ENCODE measurements around the gene HBA2.
A peak's percentile ranks its signal among the peaks of the same experiment; 100 is the strongest.
"Not testable (repeated sequence)": the region's sequence is repeated elsewhere in the genome, so short reads cannot be mapped to it uniquely, and the experiment has no call there.

Gene HBA2

GRCh38 chr16:172374-172941 is at the start of gene HBA2:
HBA2 (plus strand) TSS chr16:172876; CDS start chr16:172913, 37 bp downstream.
- DNase-seq (ENCODE audit: low read depth), result not testable (repeated sequence)

DNA sequence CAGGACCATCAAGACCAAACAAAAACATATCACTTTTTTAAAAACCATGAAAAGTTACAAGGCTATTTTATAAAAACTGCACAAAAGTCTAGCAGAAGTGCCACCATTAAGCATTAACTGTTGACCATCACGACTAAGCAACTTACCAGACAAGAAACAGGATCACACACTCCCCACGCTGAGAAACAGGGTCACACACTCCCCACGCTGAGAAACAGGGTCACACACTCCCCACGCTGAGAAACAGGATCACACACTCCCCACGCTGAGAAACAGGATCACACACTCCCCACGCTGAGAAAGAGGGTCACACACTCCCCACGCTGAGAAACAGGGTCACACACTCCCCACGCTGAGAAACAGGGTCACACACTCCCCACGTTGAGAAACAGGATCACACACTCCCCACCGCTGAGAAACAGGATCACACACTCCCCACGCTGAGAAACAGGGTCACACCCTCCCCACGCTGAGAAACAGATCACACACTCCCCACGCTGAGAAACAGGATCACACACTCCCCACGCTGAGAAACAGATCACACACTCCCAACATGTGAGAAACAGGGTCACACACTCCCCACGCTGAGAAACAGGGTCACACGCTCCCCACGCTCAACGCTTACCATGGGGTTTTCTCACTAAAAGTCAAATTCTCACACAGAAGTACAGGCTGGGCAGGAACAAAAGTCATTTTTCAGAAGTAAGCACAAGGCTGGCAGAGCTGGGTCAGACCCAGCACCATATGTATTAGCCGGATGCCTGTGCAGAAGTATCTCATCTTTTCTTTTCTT is 48.9 kb upstream of the HBA2 start:
- not testable (repeated sequence) for DNase-seq (ENCODE audit: low read depth)

DNA sequence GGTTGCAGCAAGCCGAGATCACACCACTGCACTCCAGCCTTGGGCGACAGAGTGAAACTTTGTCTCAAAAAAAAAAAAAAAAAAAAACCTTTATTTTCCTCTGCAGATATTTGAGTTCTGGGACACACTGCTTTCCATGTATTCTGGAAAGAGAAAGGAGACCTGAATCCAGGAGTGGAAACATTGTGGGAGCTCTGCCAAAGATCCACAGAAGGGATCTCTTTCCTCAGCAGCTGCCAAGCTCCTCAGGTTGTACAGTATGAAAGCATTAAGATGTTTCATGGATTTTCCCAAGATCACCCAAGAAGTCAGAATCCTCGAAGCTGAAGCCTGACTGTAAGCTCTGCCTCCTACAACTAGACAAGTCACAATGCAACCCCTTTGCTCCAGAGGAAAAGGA is 47.7 kb upstream of the HBA2 start:
- no peak for DNase-seq (ENCODE audit: low read depth)

DNA sequence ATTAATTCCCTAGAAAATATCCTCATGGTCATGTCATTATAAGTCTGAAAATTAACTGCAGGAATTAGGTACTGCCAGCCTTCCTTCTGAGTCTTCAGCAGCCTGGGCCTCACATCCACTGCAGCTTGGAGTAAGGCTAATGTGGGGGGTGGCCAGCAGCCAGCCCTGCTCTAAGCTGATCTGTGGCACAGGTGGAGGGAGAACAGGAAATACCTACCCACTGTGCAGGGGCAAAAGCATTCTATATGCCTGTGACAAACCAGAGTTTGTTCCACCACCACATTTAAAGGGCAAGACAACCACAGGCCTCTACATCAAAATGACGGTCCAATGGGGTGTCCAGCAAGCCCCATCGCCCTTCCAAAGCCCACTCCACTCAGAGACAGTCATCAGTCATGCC is 43.6 kb upstream of the HBA2 start:
- DNase-seq (ENCODE audit: low read depth), result no peak

- DNase-seq (ENCODE audit: low read depth), result no peak
Observed at GRCh38 chr16:130533-131173, 42.0 kb upstream of the HBA2 start.

GRCh38 chr16:132120-132519 is 40.6 kb upstream of the HBA2 start:
- no peak for DNase-seq (ENCODE audit: low read depth)

DNA sequence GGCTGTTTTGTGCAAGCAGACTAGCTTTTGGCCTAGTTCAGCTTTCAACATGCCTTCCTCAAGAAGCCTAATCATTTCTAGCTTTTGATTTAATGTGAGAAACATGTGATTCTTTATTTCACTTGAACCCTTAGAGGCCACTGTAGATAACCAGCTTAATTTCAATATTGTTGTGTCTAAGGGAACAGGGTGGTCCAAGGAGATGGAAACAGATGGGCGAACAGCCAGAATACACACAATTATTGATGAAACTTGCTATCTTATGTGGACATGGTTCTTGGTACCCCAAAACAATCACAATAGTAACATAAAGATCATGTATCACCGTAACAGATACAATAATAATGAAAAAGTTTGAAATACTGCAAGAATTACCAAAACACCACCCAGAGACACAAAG is 39.0 kb upstream of the HBA2 start:
- no peak for DNase-seq (ENCODE audit: low read depth)

DNA sequence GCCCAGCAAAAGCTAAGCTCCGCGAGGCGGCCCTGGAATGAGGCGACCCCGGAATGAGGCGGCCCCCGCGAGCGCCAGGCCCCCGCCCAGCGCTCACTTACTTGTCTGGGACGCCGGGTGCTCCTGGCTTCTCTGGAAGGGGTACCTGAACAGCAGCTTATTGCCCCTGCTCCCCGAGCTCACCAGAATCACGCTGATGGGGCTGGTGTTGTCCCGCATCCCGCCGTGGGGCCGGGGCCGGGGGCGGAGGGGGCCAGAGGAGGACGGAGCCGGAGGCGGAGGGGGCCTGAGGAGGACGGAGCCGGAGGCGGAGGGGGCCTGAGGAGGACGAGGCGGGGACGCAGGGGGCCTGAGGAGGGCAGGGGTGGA is 34.6 kb upstream of the HBA2 start:
- DNase-seq (ENCODE audit: low read depth), result no peak

- DNase-seq (ENCODE audit: low read depth), result no peak
Observed at GRCh38 chr16:140175-140857, 32.4 kb upstream of the HBA2 start.

GRCh38 chr16:142405-142967 is 30.2 kb upstream of the HBA2 start:
- DNase-seq (ENCODE audit: low read depth), result no peak

DNA sequence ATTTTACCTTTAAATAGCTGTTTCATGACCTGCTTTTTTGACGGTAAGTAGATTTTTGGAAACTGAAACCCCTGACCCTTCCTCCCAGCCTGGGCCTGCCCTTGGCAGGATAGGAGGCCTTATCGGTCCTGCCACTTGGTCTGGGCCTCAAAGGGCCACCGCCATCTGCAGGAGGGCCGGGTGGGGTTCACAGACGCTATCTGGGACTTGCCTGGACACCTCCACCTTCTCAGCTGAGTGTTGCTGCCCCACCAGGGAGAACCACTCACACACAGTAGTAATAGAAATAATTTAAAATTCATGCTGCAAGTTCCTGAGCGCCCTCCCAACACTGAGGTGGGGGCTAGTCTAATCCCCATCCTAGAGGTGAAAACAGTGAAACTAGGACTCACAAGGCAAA is 29.6 kb upstream of the HBA2 start:
- DNase-seq (ENCODE audit: low read depth), result no peak

DNA sequence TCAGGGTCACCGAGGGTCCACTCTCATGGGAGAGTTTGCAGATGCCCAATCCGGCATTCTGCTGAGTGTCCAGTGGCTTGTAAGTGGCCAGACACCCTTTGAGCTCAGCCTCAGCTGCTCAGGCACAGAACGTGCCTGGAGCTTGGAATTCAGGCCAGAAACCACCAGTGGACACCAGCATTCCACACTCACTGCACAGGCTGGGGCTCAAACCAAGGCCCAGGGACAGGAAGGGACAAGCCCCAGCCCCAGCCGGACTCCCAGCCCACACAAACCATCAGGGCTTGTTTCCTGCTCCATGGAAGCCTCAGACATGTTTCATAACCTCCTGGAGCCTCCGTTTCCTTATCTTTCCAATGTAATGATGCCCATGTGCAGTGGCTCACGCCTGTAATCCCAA is 29.2 kb upstream of the HBA2 start:
- DNase-seq (ENCODE audit: low read depth), result no peak

DNA sequence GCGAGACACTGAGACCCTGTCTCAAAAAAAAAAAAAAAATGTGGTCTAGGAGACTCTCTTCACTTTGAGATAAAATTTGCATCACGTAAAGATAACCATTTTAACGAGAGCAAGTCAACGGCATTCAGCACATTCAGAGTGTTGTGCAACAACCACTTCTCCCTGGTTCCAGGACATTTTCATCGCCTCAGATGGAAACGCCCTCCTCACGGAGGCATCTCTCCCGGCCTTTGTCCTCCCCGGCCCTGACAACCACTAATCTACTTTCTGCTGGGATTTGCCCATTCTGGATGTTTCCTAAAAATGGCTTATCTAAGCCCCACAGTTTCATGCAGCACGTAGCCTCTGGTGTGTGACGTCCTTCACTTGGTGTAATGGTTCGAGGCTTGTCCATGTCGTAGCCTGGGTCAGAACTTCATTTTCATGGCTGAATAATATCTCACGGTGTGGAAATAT is 27.9 kb upstream of the HBA2 start:
- no peak for DNase-seq (ENCODE audit: low read depth)

DNA sequence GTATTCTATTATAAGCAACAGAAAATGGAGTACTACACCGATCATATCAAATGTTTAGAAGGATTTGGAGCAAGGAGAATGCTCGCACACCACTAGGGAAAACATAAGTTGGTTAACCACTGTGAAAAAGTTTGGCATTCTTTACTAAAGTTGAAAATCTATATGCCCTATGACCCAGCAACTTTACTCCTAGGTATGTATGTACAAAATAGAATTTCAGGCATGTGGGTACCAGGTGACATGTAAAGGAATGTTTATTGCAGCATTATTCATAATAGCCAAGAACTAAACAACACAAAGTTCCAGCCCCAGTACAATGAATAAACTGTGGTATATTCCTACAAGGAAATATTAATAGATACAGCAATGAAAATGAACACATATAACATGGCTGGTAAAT is 26.0 kb upstream of the HBA2 start:
- DNase-seq (ENCODE audit: low read depth), result no peak

DNA sequence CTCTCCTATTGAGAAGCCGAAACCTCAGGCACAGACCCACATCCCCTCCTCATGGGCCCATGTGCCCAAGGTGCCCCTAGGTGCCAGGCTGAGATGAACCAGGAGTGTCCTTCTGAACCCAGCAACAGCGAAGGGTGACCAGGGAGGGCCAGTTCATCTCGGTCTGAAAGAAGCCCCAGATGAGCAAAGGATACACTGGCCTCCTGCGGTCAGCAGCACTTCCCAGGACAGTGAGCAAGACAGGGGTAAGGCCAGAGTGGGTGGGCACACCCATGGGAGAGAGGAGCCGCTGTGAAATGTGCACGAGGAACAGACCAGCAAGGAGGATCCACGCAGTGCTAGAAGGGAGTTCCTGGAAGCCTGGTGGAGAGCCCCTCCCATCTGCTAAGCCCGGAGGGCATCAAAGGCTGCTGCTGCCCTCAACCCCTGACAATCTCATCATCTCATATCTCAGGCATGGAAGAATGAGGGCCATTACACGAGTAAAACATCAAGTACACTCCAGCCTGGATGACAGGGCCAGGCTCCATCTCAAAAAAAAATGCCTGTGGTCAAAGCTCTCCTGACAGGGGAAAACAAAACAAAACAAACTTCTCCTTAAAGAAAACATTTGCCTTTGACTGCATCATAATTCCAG is 23.5 kb upstream of the HBA2 start:
- peak; percentile 22 for DNase-seq (ENCODE audit: low read depth)

GRCh38 chr16:152141-153128 is 20.2 kb upstream of the HBA2 start, which contains the start of gene HBZ:
HBZ (plus strand) TSS chr16:152644; CDS start chr16:152910, 266 bp downstream.
- no peak for DNase-seq (ENCODE audit: low read depth)

- not testable (repeated sequence) for DNase-seq (ENCODE audit: low read depth)
Observed at GRCh38 chr16:153129-153521, 19.6 kb upstream of the HBA2 start.

GRCh38 chr16:153550-154216 is 19.0 kb upstream of the HBA2 start:
- not testable (repeated sequence) for DNase-seq (ENCODE audit: low read depth)

- DNase-seq (ENCODE audit: low read depth), result peak; percentile 46
Observed at GRCh38 chr16:154217-155030, 18.3 kb upstream of the HBA2 start.
